H1 (cell line): ENCODE measurements around the gene STX17. TPM values are rescaled to one million over a fixed set of nuclear protein-coding genes. Genes with fewer than 3 reads are reported as not detected.

Experiments
- CTCF ChIA-PET: fragments of 300-600 bp; sonication (Branson Sonifier 250); formaldehyde crosslinking; loops from one replicate; lab custom pipeline; 2021; ENCODE audit not compliant: partially characterized antibody; lab: Charles Lee
- POLR2A ChIA-PET: fragments of 300-600 bp; sonication (Branson Sonifier 250); formaldehyde crosslinking; loops from one replicate; lab custom pipeline; 2021; ENCODE audit warnings: inconsistent platforms; ENCODE audit not compliant: partially characterized antibody; lab: Charles Lee
- DNase-seq, 2 experiments: peaks; one replicate each; pipeline versions ENCODE4 v3.0.0 to v3.0.0-alpha.2; 2010 to 2022; ENCODE audit warnings: low spot score in 2 of 2, low read depth in 1 of 2, mixed read lengths in 1 of 2
- FAIRE-seq: peaks from 2 replicates; lab custom pipeline; 2011; peaks lifted over from hg19 to GRCh38; lab: Jason Lieb, UNC
- H2AFZ ChIP-seq: 2 replicates; pipeline ENCODE4 v1.8.1; 2012; ENCODE audit warnings: low read length, inconsistent platforms
- H2AK5ac ChIP-seq: 2 replicates; pipeline ENCODE4 v1.6.1; 2013; ENCODE audit warnings: low read depth, low read length
- H2BK120ac ChIP-seq: replicated peaks from 2 replicates; pipeline ENCODE3; 2013; ENCODE audit warnings: low read depth, low read length, inconsistent platforms
- H2BK12ac ChIP-seq: 2 replicates; pipeline ENCODE4 v1.6.1; 2013; ENCODE audit warnings: low read depth, low read length
- H2BK15ac ChIP-seq: 2 replicates; pipeline ENCODE4 v1.6.1; 2013; ENCODE audit warnings: low read length
- H2BK20ac ChIP-seq: 2 replicates; pipeline ENCODE4 v1.6.1; 2013; ENCODE audit warnings: low read length
- H2BK5ac ChIP-seq: 2 replicates; pipeline ENCODE4 v1.6.1; 2013; ENCODE audit warnings: low read depth, low read length
- H3K14ac ChIP-seq: 2 replicates; pipeline ENCODE4 v1.6.1; 2013; ENCODE audit warnings: inconsistent platforms; ENCODE audit not compliant: insufficient read length
- H3K18ac ChIP-seq: 2 replicates; pipeline ENCODE4 v1.6.1; 2013; ENCODE audit warnings: low read length; ENCODE audit errors: extremely low read depth
- H3K23ac ChIP-seq: 2 replicates; pipeline ENCODE4 v1.6.1; 2013; ENCODE audit warnings: inconsistent platforms; ENCODE audit not compliant: insufficient read length
- H3K23me2 ChIP-seq: 2 replicates; pipeline ENCODE4 v1.6.1; 2013; ENCODE audit warnings: low read depth, low read length
- H3K27ac ChIP-seq: 2 replicates; pipeline ENCODE4 v1.6.1; 2011; ENCODE audit warnings: low read depth, low read length, inconsistent platforms
- H3K27me3 ChIP-seq, 4 experiments: replicated peaks in 1 of 4; 1 replicate in 1 of 4; 2 replicates in 3 of 4; pipeline versions ENCODE4 v1.6.1 to v1.8.1; 2011 to 2013; ENCODE audit warnings: low read length in 3 of 4, mild to moderate bottlenecking in 3 of 4, inconsistent platforms in 2 of 4, mixed read lengths in 2 of 4, moderate library complexity in 1 of 4; ENCODE audit not compliant: control insufficient read depth in 3 of 4, insufficient read depth in 3 of 4; ENCODE audit errors: extremely low read depth in 1 of 4
- H3K36me3 ChIP-seq, 4 experiments: 2 replicates each; pipeline versions ENCODE4 v1.6.1 to v1.8.1; 2011 to 2013; ENCODE audit warnings: mild to moderate bottlenecking in 4 of 4, low read length in 3 of 4, moderate library complexity in 2 of 4, control low read depth in 1 of 4, inconsistent platforms in 1 of 4; ENCODE audit not compliant: insufficient read depth in 4 of 4, control insufficient read depth in 2 of 4
- H3K4ac ChIP-seq: replicated peaks from 2 replicates; pipeline ENCODE3; 2013; ENCODE audit warnings: low read length, low read depth, mixed read lengths, inconsistent platforms; ENCODE audit not compliant: insufficient read length
- H3K4me1 ChIP-seq, 4 experiments: replicated peaks in 1 of 4; 1 replicate in 1 of 4; 2 replicates in 3 of 4; pipeline versions ENCODE4 v1.6.1 to v1.8.1; 2011 to 2013; ENCODE audit warnings: low read length in 3 of 4, inconsistent platforms in 2 of 4, mixed read lengths in 1 of 4; ENCODE audit not compliant: insufficient read depth in 4 of 4, control insufficient read depth in 3 of 4
- H3K4me2 ChIP-seq, 2 experiments: 2 replicates each; pipeline versions ENCODE4 v1.6.1 to v1.8.1; 2011 to 2013; ENCODE audit warnings: low read depth in 2 of 2, low read length in 2 of 2, control low read depth in 1 of 2, inconsistent platforms in 1 of 2, mild to moderate bottlenecking in 1 of 2; ENCODE audit not compliant: insufficient read depth in 1 of 2
- H3K4me3 ChIP-seq, 4 experiments: fragments of 200-600, 300-600 bp in 1 of 4; sonication (generic), shearing (Covaris generic), sonication (Bioruptor Twin) in 1 of 4; 2 replicates each; pipeline versions ENCODE4 v1.5.1 to v1.8.1; 2011 to 2016; ENCODE audit warnings: low read length in 4 of 4, low read depth in 3 of 4, control low read depth in 2 of 4, inconsistent platforms in 2 of 4, mild to moderate bottlenecking in 2 of 4, mixed read lengths in 1 of 4, moderate library complexity in 1 of 4; ENCODE audit not compliant: insufficient read depth in 2 of 4; ENCODE audit errors: extremely low read depth in 1 of 4
- H3K56ac ChIP-seq: replicated peaks from 2 replicates; pipeline ENCODE3; 2013; ENCODE audit warnings: low read depth, mild to moderate bottlenecking, mixed read lengths, low read length, inconsistent platforms; ENCODE audit not compliant: insufficient read length
- H3K79me1 ChIP-seq: 2 replicates; pipeline ENCODE4 v1.6.1; 2013; ENCODE audit warnings: low read depth, low read length, control low read depth
- H3K79me2 ChIP-seq, 2 experiments: 2 replicates each; pipeline versions ENCODE4 v1.6.1 to v1.8.1; 2012 to 2013; ENCODE audit warnings: low read length in 2 of 2, mild to moderate bottlenecking in 2 of 2, inconsistent platforms in 1 of 2; ENCODE audit not compliant: insufficient read depth in 2 of 2, control insufficient read depth in 1 of 2
- H3K9ac ChIP-seq, 4 experiments: replicated peaks in 1 of 4; 1 replicate in 1 of 4; 2 replicates in 3 of 4; pipeline versions ENCODE4 v1.6.1 to v1.8.1; 2011 to 2013; ENCODE audit warnings: low read depth in 3 of 4, low read length in 3 of 4, control low read depth in 2 of 4, mild to moderate bottlenecking in 2 of 4, moderate library complexity in 2 of 4, inconsistent platforms in 1 of 4; ENCODE audit errors: extremely low read depth in 1 of 4
- H3K9me3 ChIP-seq, 2 experiments: 2 replicates each; pipeline versions ENCODE4 v1.6.1 to v1.8.1; 2012 to 2013; ENCODE audit warnings: mild to moderate bottlenecking in 2 of 2, moderate library complexity in 2 of 2, control low read depth in 1 of 2, inconsistent platforms in 1 of 2, low read depth in 1 of 2, low read length in 1 of 2, mixed read lengths in 1 of 2; ENCODE audit not compliant: insufficient read depth in 2 of 2
- H4K20me1 ChIP-seq, 2 experiments: replicated peaks in 1 of 2; 2 replicates each; pipeline versions ENCODE3 to v1.8.1; 2011 to 2013; ENCODE audit warnings: inconsistent platforms in 2 of 2, low read length in 2 of 2, mild to moderate bottlenecking in 1 of 2; ENCODE audit not compliant: insufficient read depth in 2 of 2, control insufficient read depth in 1 of 2
- H4K5ac ChIP-seq: 2 replicates; pipeline ENCODE4 v1.6.1; 2013; ENCODE audit warnings: low read length, low read depth, mixed read lengths, inconsistent platforms; ENCODE audit not compliant: insufficient read length
- H4K8ac ChIP-seq: 2 replicates; pipeline ENCODE4 v1.8.0; 2013; ENCODE audit warnings: mild to moderate bottlenecking, moderate library complexity, low read length, inconsistent platforms; ENCODE audit not compliant: insufficient read depth; ENCODE audit errors: extremely low read depth
- H4K91ac ChIP-seq: replicated peaks from 2 replicates; pipeline ENCODE3; 2013; ENCODE audit warnings: low read length, mixed read lengths, inconsistent platforms; ENCODE audit not compliant: insufficient read length
- EZH2 ChIP-seq: fragments of 200-600 bp; sonication (generic); IDR thresholded peaks from 2 replicates; pipeline ENCODE4 v1.7.1; 2012; ENCODE audit warnings: low read depth, mild to moderate bottlenecking, moderate library complexity, low read length, inconsistent platforms; ENCODE audit not compliant: severe bottlenecking
- KDM1A ChIP-seq: fragments of 200-600, 300-600 bp; sonication (generic); IDR thresholded peaks from 2 replicates; pipeline ENCODE4 v1.7.1; 2016; ENCODE audit warnings: mild to moderate bottlenecking, low read length, borderline replicate concordance
- RBBP5 ChIP-seq: IDR thresholded peaks from 2 replicates; pipeline ENCODE4 v1.7.1; 2012; ENCODE audit warnings: low read depth, mild to moderate bottlenecking, inconsistent platforms, low read length, moderate library complexity, borderline replicate concordance
- SIRT6 ChIP-seq: IDR thresholded peaks from one replicate; pipeline ENCODE4 v1.7.1; 2012; ENCODE audit warnings: low read length, inconsistent platforms
- SP1 ChIP-seq: IDR thresholded peaks from 2 replicates; pipeline ENCODE4 v1.6.1; 2011; ENCODE audit warnings: low read depth, low read length
- SP2 ChIP-seq: IDR thresholded peaks from 2 replicates; pipeline ENCODE4 v1.6.1; 2012; ENCODE audit warnings: mild to moderate bottlenecking, low read length, inconsistent platforms
- SP4 ChIP-seq: IDR thresholded peaks from 2 replicates; pipeline ENCODE4 v1.6.1; 2012; ENCODE audit warnings: low read length, inconsistent platforms
- SUZ12 ChIP-seq: fragments of 200-600 bp; sonication (generic); IDR thresholded peaks from 2 replicates; pipeline ENCODE4 v1.6.1; 2012; ENCODE audit warnings: mild to moderate bottlenecking, inconsistent platforms, low read length, moderate library complexity, mixed read lengths
- TAF7 ChIP-seq: optimal IDR thresholded peaks from 2 replicates; pipeline ENCODE3; 2011; ENCODE audit warnings: low read depth, mild to moderate bottlenecking, inconsistent platforms, low read length, moderate library complexity, borderline replicate concordance
- TBP ChIP-seq: IDR thresholded peaks from 2 replicates; pipeline ENCODE4 v1.6.1; 2011; ENCODE audit warnings: low read depth, low read length, improper control_type of control experiment
- WGBS, 2 experiments: shearing (Covaris generic) in 1 of 2; methylation state at CpG; one replicate each; pipeline versions ENCODE4 v1.1.6 to v1.1.7; 2013 to 2015; ENCODE audit warnings: low lambda C conversion rate in 2 of 2, mixed read lengths in 2 of 2, inconsistent platforms in 1 of 2, low coverage in 1 of 2, missing lambda C conversion rate in 1 of 2; ENCODE audit not compliant: insufficient replicate concordance in 2 of 2, insufficient coverage in 1 of 2, insufficient read length in 1 of 2; ENCODE audit errors: extremely low coverage in 1 of 2, missing lambda C conversion rate in 1 of 2; 5-methylcytosine and 5-hydroxymethylcytosine counted together
- polyA plus RNA-seq, 7 experiments: library from polyadenylated mRNA; depleted of rRNA in 3 of 7; stranded (reverse) in 5 of 7; unstranded in 2 of 7; fragments of >200 nt in 5 of 7; fragments of 200-250 nt in 2 of 7; gene quantifications; 1 replicate in 5 of 7; 2 replicates in 1 of 7; 4 replicates in 1 of 7; pipeline versions ENCODE4 v1.2.1 to v1.2.3, GENCODE V29; 2011 to 2013; ENCODE audit warnings: missing spikeins in 2 of 7, mixed read lengths in 2 of 7
- total RNA-seq: library from RNA; stranded (reverse); fragmentation: NEBNext Ultra II Directional; extraction: Animal tissue kit (Norgen Biotek cat#: 25700); gene quantifications from 2 replicates; pipeline ENCODE4 v1.2.1, GENCODE V29; 2021
- TF ChIP-seq, protein P1 (sequence below), 3 experiments: IDR thresholded peaks; 1 replicate in 2 of 3; 2 replicates in 1 of 3; pipeline versions ENCODE4 v1.5.1 to v1.6.1; 2011; ENCODE audit warnings: low read length in 3 of 3, mild to moderate bottlenecking in 3 of 3, inconsistent platforms in 2 of 3, low read depth in 1 of 3, moderate library complexity in 1 of 3; ENCODE audit not compliant: insufficient read depth in 1 of 3; ENCODE audit errors: control extremely low read depth in 1 of 3

Gene STX17
- total and polyA plus RNA-seq, 2 of the 8 experiments (the other 6 are each of a cell fraction or from before 2014, with no cell fraction given): 4.5 to 16.3 TPM

DNA sequence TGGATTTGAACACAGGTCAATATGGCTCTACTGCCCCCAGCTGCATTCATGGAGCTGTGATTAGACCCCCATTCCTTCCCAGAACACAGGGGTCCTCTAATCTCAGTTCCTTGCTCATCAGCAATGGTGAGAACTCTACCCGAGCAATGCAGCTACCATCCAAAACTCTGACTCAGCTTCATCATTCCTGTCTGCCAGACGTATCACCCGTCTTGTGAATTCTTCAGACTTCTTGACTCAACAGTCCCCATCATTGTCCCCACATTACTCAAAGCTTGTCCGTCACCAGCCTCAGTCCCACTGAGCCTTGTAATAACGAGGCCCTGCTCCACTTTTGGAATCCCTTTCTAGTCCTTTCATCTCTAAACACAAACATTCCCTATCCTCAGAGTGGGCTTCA lies 36.3 kb upstream of the STX17 start:
- H3K14ac ChIP-seq: no peak overlapping the region
- no peak overlapping the region for H4K5ac ChIP-seq
- no peak overlapping the region for H2AFZ ChIP-seq
- 95% methylated on average over 5 of the region's 5 CpGs; no CpG with 5 or more reads in 1 of the 2 experiments for WGBS, 2 experiments
- POLR2A ChIA-PET: no interaction called here
- H3K36me3 ChIP-seq: no peaks in the 10 kb centered on the region
- no peaks in the 10 kb centered on the region for H3K27me3 ChIP-seq
- no peak for DNase-seq
- H3K56ac ChIP-seq: no peak overlapping the region
- H3K4me3 ChIP-seq: no peak overlapping the region
- H4K20me1 ChIP-seq: no peaks in the 10 kb centered on the region
- H3K4ac ChIP-seq: no peak overlapping the region
- H3K23me2 ChIP-seq: no peaks in the 10 kb centered on the region; the same call in 1 of the 2 replicates
- H3K4me1 ChIP-seq: 0 out of 7 replicates have a peak, but pooled peaks cover 0 to 3% (median 0%) of the 10 kb centered on the region in 4 experiments
- H3K23ac ChIP-seq: no peak overlapping the region
- H4K91ac ChIP-seq: no peak overlapping the region
- H2BK20ac ChIP-seq: no peak overlapping the region
- H2BK12ac ChIP-seq: no peak overlapping the region
- no peak overlapping the region for H2AK5ac ChIP-seq
- no peak overlapping the region for H3K4me2 ChIP-seq
- no peak overlapping the region for H3K9ac ChIP-seq
- CTCF ChIA-PET: interaction anchor here (1.0 to 11.1 kb wide), 2 partner anchors 14 to 19 kb away, joined by 3 to 51 read pairs; no protein-coding TSS in a partner anchor
- no peaks in the 10 kb centered on the region for H3K79me2 ChIP-seq
- H2BK15ac ChIP-seq: no peak overlapping the region
- no peaks in the 10 kb centered on the region for H3K79me1 ChIP-seq
- no peak overlapping the region for H4K8ac ChIP-seq
- H3K9me3 ChIP-seq: no peaks in the 10 kb centered on the region
- H3K18ac ChIP-seq: no peak overlapping the region
- no peak overlapping the region for H2BK120ac ChIP-seq
- H2BK5ac ChIP-seq: no peak overlapping the region
- H3K27ac ChIP-seq: no peak overlapping the region
- FAIRE-seq: no peak
- TF ChIP-seq, protein P1, sequence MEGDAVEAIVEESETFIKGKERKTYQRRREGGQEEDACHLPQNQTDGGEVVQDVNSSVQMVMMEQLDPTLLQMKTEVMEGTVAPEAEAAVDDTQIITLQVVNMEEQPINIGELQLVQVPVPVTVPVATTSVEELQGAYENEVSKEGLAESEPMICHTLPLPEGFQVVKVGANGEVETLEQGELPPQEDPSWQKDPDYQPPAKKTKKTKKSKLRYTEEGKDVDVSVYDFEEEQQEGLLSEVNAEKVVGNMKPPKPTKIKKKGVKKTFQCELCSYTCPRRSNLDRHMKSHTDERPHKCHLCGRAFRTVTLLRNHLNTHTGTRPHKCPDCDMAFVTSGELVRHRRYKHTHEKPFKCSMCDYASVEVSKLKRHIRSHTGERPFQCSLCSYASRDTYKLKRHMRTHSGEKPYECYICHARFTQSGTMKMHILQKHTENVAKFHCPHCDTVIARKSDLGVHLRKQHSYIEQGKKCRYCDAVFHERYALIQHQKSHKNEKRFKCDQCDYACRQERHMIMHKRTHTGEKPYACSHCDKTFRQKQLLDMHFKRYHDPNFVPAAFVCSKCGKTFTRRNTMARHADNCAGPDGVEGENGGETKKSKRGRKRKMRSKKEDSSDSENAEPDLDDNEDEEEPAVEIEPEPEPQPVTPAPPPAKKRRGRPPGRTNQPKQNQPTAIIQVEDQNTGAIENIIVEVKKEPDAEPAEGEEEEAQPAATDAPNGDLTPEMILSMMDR (IDR thresholded peaks at IDR 0.05; ENCODE audit: control extremely low read depth in 1 of 3, insufficient read depth in 1 of 3, low read depth in 1 of 3, low read length in 3 of 3): no peak
- no peak for TF ChIP-seq SP4
- no peak for TF ChIP-seq RBBP5
- TF ChIP-seq SUZ12: no peak
- no peak for TF ChIP-seq EZH2
- TF ChIP-seq KDM1A: no peak
- no peak for TF ChIP-seq SP1
- no peak for TF ChIP-seq SP2
- TF ChIP-seq TAF7: no peak
- TF ChIP-seq SIRT6: no peak
- no peak for TF ChIP-seq TBP
